Iris pigment epithelial cell (primary cell): ENCODE data around the gene AIP.

Experiments
- DNase-seq: peaks from one replicate; pipeline ENCODE4 v3.0.0-alpha.2; 2011; ENCODE audit warnings: low read depth

The AIP gene

GRCh38 chr11:67482827-67483798, at the start of gene AIP:
AIP (plus strand) TSS chr11:67483026; CDS start chr11:67483159, 133 bp downstream.
- peak; percentile 98 for DNase-seq

- DNase-seq: no peak
Observed at GRCh38 chr11:67433536-67434394, 49.1 kb upstream of the AIP start.

- no peak for DNase-seq
Observed at GRCh38 chr11:67434395-67434881, 48.4 kb upstream of the AIP start.

GRCh38 chr11:67435031-67435726, 47.6 kb upstream of the AIP start:
- no peak for DNase-seq

- no peak for DNase-seq
Observed at GRCh38 chr11:67435727-67436458, 46.9 kb upstream of the AIP start.

GRCh38 chr11:67436459-67437081, 46.3 kb upstream of the AIP start:
- DNase-seq: no peak

GRCh38 chr11:67437082-67437808, 45.6 kb upstream of the AIP start, which contains the start of gene PTPRCAP:
PTPRCAP (minus strand) TSS chr11:67437682; CDS start chr11:67437619, 63 bp downstream.
- DNase-seq: no peak

- no peak for DNase-seq
Observed at GRCh38 chr11:67437809-67438157, 45.0 kb upstream of the AIP start.

- no peak for DNase-seq
Observed at GRCh38 chr11:67438158-67438902, 44.5 kb upstream of the AIP start.

GRCh38 chr11:67439321-67440228, 43.3 kb upstream of the AIP start:
- DNase-seq: no peak

GRCh38 chr11:67440229-67441097, 42.4 kb upstream of the AIP start:
- DNase-seq: no peak

- DNase-seq: no peak
Observed at GRCh38 chr11:67441098-67441563, 41.7 kb upstream of the AIP start.

GRCh38 chr11:67441731-67442351, 41.0 kb upstream of the AIP start:
- DNase-seq: no peak

GRCh38 chr11:67442504-67443404, 40.1 kb upstream of the AIP start:
- no peak for DNase-seq

- DNase-seq: no peak
Observed at GRCh38 chr11:67445515-67445914, 37.3 kb upstream of the AIP start.

GRCh38 chr11:67448220-67448609, 34.6 kb upstream of the AIP start:
- DNase-seq: no peak
